Activated naive CD8-positive, alpha-beta T cell treated with anti-CD3 and anti-CD28 coated beads, Interleukin-2, amount 10 ng/mL, durations not matched to agents 7 days and 5 days (primary cell): ENCODE results near the gene PTPN11. TPM values are rescaled to one million over a fixed set of nuclear protein-coding genes. Genes with fewer than 3 reads are reported as not detected.
"Not testable (repeated sequence)": the region's sequence is repeated elsewhere in the genome, so short reads cannot be mapped to it uniquely, and the experiment has no call there.

Experiments used
- ATAC-seq: fragments of 150-1000 bp; cut with Tn5 transposase; one replicate; pipeline ENCODE4 v1.10.0; 2021; ENCODE audit warnings: low read depth, moderate library complexity
- POLR2A ChIA-PET: fragments of 350-600 bp; sonication (Branson Sonifier 250); formaldehyde crosslinking; loops from one replicate; lab custom pipeline; 2021; ENCODE audit warnings: antibody characterized with exemption; lab: Charles Lee
- DNase-seq: peaks from one replicate; pipeline ENCODE4 v3.0.0; 2021
- H3K27ac Mint-ChIP-seq: one replicate; pipeline ENCODE4 v1.8.0; 2022; ENCODE audit warnings: mild to moderate bottlenecking, mixed read lengths
- H3K27me3 Mint-ChIP-seq: one replicate; pipeline ENCODE4 v1.8.0; 2022; ENCODE audit warnings: mild to moderate bottlenecking, moderate library complexity, mixed read lengths
- H3K36me3 Mint-ChIP-seq: one replicate; pipeline ENCODE4 v1.8.0; 2021; ENCODE audit warnings: mild to moderate bottlenecking, mixed read lengths
- H3K4me1 Mint-ChIP-seq: one replicate; pipeline ENCODE4 v1.8.0; 2021; ENCODE audit warnings: mixed read lengths
- H3K4me3 Mint-ChIP-seq: one replicate; pipeline ENCODE4 v1.8.0; 2022; ENCODE audit warnings: mild to moderate bottlenecking, moderate library complexity, mixed read lengths
- H3K9me3 Mint-ChIP-seq: one replicate; pipeline ENCODE4 v1.8.0; 2021; ENCODE audit warnings: mixed read lengths
- total RNA-seq, 2 experiments: library from RNA; stranded (reverse); gene quantifications; one replicate each; pipeline ENCODE4 v1.2.3, GENCODE V29; 2021

Gene PTPN11
- total RNA-seq, 2 experiments from 2014 or later = 82.3 to 82.7 TPM

GRCh38 chr12:112419297-112420133 lies 768 bp downstream of the PTPN11 start:
- H3K36me3 Mint-ChIP-seq = no peaks in the 10 kb centered on the region
- peak overlapping the region; percentile 86 for H3K4me3 Mint-ChIP-seq
- H3K4me1 Mint-ChIP-seq = peaks cover 31% of the 10 kb centered on the region
- ATAC-seq (peak; percentile 59), DNase-seq (no peak)
- peaks cover 3% of the 10 kb centered on the region for H3K27me3 Mint-ChIP-seq
- H3K27ac Mint-ChIP-seq = peak overlapping the region; percentile 86
- no peaks in the 10 kb centered on the region for H3K9me3 Mint-ChIP-seq
- POLR2A ChIA-PET = interaction anchor here (1.0 to 1.3 kb wide), 4 partner anchors 9 to 260 kb away, joined by 3 to 9 read pairs (median 3); no protein-coding TSS in a partner anchor

- H3K36me3 Mint-ChIP-seq = peaks cover 2% of the 10 kb centered on the region
- H3K27ac Mint-ChIP-seq = peak overlapping the region; percentile 52
- DNase-seq = no peak
- H3K4me1 Mint-ChIP-seq = peaks cover 32% of the 10 kb centered on the region
- no peaks in the 10 kb centered on the region for H3K9me3 Mint-ChIP-seq
- ATAC-seq = no peak
- POLR2A ChIA-PET = no interaction called here
- no peaks in the 10 kb centered on the region for H3K27me3 Mint-ChIP-seq
- H3K4me3 Mint-ChIP-seq = peak overlapping the region; percentile 86
Observed at GRCh38 chr12:112420740-112421139, 2.0 kb downstream of the PTPN11 start.

- Mint-ChIP-seq H3K27ac (no peak overlapping the region), H3K4me3 (no peak overlapping the region), H3K27me3 (no peaks in the 10 kb centered on the region), H3K4me1 (peaks cover 32% of the 10 kb centered on the region), H3K9me3 (no peaks in the 10 kb centered on the region), H3K36me3 (peaks cover 5% of the 10 kb centered on the region)
- ATAC-seq (no peak), DNase-seq (no peak)
- POLR2A ChIA-PET = interaction anchor here (0.6 kb wide), 1 partner anchor 14 kb away, joined by 5 read pairs; no protein-coding TSS in a partner anchor
Observed at GRCh38 chr12:112421363-112421762, 2.6 kb downstream of the PTPN11 start.

- Mint-ChIP-seq H3K27ac (no peak overlapping the region), H3K9me3 (no peaks in the 10 kb centered on the region), H3K36me3 (peaks cover 7% of the 10 kb centered on the region), H3K27me3 (no peaks in the 10 kb centered on the region), H3K4me1 (peaks cover 27% of the 10 kb centered on the region), H3K4me3 (no peak overlapping the region)
- POLR2A ChIA-PET = interaction anchor here (0.6 kb wide), 1 partner anchor 389 kb away, joined by 3 read pairs; no protein-coding TSS in a partner anchor
- DNase-seq (no peak), ATAC-seq (no peak)
Observed at GRCh38 chr12:112422531-112422930, 3.8 kb downstream of the PTPN11 start.

- Mint-ChIP-seq H3K4me3 (no peak overlapping the region), H3K27ac (no peak overlapping the region), H3K36me3 (peaks cover 14% of the 10 kb centered on the region), H3K9me3 (no peaks in the 10 kb centered on the region), H3K27me3 (no peaks in the 10 kb centered on the region), H3K4me1 (peaks cover 27% of the 10 kb centered on the region)
- POLR2A ChIA-PET = no interaction called here
- ATAC-seq = no peak
- no peak for DNase-seq
Observed at GRCh38 chr12:112424126-112424525, 5.4 kb downstream of the PTPN11 start.

- H3K27me3 Mint-ChIP-seq = no peaks in the 10 kb centered on the region
- POLR2A ChIA-PET = no interaction called here
Observed at GRCh38 chr12:112425582-112426382, 7.0 kb downstream of the PTPN11 start.

GRCh38 chr12:112427760-112428159 lies 9.0 kb downstream of the PTPN11 start:
- Mint-ChIP-seq H3K9me3 (no peaks in the 10 kb centered on the region), H3K27me3 (no peaks in the 10 kb centered on the region), H3K4me3 (no peak overlapping the region), H3K27ac (no peak overlapping the region), H3K36me3 (peaks cover 22% of the 10 kb centered on the region), H3K4me1 (peaks cover 26% of the 10 kb centered on the region)
- POLR2A ChIA-PET = no interaction called here
- DNase-seq (no peak), ATAC-seq (no peak)

More at GRCh38 chr12:112425582-112426382, 7.0 kb downstream of the PTPN11 start:
- Mint-ChIP-seq H3K4me3 (no peak overlapping the region), H3K27ac (no peak overlapping the region), H3K4me1 (peaks cover 23% of the 10 kb centered on the region), H3K36me3 (peaks cover 14% of the 10 kb centered on the region), H3K9me3 (no peaks in the 10 kb centered on the region)
- no peak for DNase-seq
- no peak for ATAC-seq

- peaks cover 17% of the 10 kb centered on the region for H3K4me1 Mint-ChIP-seq
- no peaks in the 10 kb centered on the region for H3K27me3 Mint-ChIP-seq
- no peak overlapping the region for H3K4me3 Mint-ChIP-seq
- H3K36me3 Mint-ChIP-seq = peaks cover 22% of the 10 kb centered on the region
- peak; percentile 45 for ATAC-seq
- H3K27ac Mint-ChIP-seq = peak overlapping the region; percentile 25
- no peak for DNase-seq
- POLR2A ChIA-PET = interaction anchor here (0.7 kb wide), 1 partner anchor 482 kb away, joined by 3 read pairs; no protein-coding TSS in a partner anchor
- H3K9me3 Mint-ChIP-seq = no peaks in the 10 kb centered on the region
Observed at GRCh38 chr12:112430929-112431328, 12.2 kb downstream of the PTPN11 start.

GRCh38 chr12:112431965-112432364 lies 13.2 kb downstream of the PTPN11 start:
- Mint-ChIP-seq H3K9me3 (no peaks in the 10 kb centered on the region), H3K27me3 (no peaks in the 10 kb centered on the region), H3K27ac (no peak overlapping the region), H3K4me1 (peaks cover 17% of the 10 kb centered on the region), H3K36me3 (peaks cover 17% of the 10 kb centered on the region), H3K4me3 (no peak overlapping the region)
- ATAC-seq (no peak), DNase-seq (no peak)
- POLR2A ChIA-PET = no interaction called here

- DNase-seq = no peak
- ATAC-seq = no peak
- Mint-ChIP-seq H3K36me3 (peaks cover 13% of the 10 kb centered on the region), H3K27me3 (no peaks in the 10 kb centered on the region), H3K4me1 (peaks cover 23% of the 10 kb centered on the region), H3K27ac (no peak overlapping the region), H3K4me3 (no peak overlapping the region), H3K9me3 (no peaks in the 10 kb centered on the region)
- POLR2A ChIA-PET = no interaction called here
Observed at GRCh38 chr12:112433551-112433950, 14.8 kb downstream of the PTPN11 start.

GRCh38 chr12:112438645-112439044 lies 19.9 kb downstream of the PTPN11 start:
- ATAC-seq, H3K4me1 Mint-ChIP-seq, H3K27me3 Mint-ChIP-seq, H3K27ac Mint-ChIP-seq, DNase-seq, POLR2A ChIA-PET, H3K9me3 Mint-ChIP-seq, H3K36me3 Mint-ChIP-seq, H3K4me3 Mint-ChIP-seq: not testable (repeated sequence)

- POLR2A ChIA-PET = no interaction called here
Observed at GRCh38 chr12:112439769-112440168, 21.0 kb downstream of the PTPN11 start.

GRCh38 chr12:112440653-112441052 lies 21.9 kb downstream of the PTPN11 start:
- ATAC-seq, H3K4me3 Mint-ChIP-seq, H3K4me1 Mint-ChIP-seq, H3K9me3 Mint-ChIP-seq, DNase-seq, H3K36me3 Mint-ChIP-seq, H3K27ac Mint-ChIP-seq, POLR2A ChIA-PET, H3K27me3 Mint-ChIP-seq: not testable (repeated sequence)

More at GRCh38 chr12:112439769-112440168, 21.0 kb downstream of the PTPN11 start:
- Mint-ChIP-seq H3K9me3 (no peaks in the 10 kb centered on the region), H3K27me3 (no peaks in the 10 kb centered on the region), H3K36me3 (peaks cover 2% of the 10 kb centered on the region), H3K27ac (no peak overlapping the region), H3K4me3 (no peak overlapping the region), H3K4me1 (peaks cover 6% of the 10 kb centered on the region)
- no peak for ATAC-seq
- no peak for DNase-seq
